ENCODE measurements around the gene RERE.

RERE gene

DNA sequence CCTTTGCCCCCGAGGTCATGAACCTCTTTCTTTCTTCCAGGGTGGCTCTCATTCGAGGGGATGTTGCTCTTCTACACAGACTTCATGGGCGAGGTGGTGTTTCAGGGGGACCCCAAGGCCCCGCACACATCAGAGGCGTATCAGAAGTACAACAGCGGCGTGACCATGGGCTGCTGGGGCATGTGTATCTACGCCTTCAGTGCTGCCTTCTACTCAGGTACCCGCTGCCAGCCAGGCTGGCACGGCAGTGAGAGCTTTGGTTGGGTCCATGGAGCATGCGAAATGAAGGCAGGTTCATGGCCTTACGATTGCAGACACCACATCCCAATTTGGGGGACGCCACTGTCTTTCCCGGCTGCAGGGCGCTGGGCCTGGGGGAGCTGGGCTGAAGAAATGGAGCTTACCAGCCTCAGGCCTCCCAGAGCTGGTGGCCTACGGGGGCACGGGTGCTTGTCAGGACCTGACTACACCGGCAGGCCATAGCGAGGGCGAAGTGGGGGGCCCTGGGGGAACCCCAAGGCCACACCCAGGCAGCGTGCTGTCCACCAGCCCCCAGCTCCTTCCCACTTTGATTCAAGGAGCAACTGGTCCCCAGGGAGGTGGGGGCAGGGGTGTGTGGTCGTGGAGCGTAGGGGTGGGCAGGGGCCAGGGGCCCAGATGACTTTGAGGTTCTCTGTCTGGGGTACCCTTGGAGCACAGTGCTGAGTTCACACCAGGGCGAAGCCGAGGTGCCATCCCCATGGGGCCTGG is 479.5 kb downstream of the RERE start:
- DNase-seq, result no peak

DNA sequence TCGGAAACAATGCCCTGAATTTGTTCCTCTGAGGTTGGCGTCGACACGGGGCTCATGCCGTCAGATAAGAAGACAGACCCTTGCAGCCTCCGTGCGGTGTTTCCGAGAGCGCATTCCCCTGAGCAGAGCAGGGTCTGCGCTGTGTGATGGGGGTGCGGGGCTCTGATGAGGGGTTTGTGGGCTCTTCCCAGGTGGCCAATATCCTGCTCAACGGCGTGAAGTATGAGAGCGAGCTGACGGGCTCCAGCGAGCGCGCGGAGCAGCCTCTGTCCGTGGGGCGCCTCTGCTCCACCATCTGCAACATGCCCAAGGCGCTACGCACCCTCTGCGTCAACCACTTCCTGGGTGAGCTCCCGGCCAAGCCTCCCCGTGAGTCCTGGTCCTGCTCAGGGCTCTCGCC is 482.2 kb downstream of the RERE start:
- DNase-seq, result no peak

DNA sequence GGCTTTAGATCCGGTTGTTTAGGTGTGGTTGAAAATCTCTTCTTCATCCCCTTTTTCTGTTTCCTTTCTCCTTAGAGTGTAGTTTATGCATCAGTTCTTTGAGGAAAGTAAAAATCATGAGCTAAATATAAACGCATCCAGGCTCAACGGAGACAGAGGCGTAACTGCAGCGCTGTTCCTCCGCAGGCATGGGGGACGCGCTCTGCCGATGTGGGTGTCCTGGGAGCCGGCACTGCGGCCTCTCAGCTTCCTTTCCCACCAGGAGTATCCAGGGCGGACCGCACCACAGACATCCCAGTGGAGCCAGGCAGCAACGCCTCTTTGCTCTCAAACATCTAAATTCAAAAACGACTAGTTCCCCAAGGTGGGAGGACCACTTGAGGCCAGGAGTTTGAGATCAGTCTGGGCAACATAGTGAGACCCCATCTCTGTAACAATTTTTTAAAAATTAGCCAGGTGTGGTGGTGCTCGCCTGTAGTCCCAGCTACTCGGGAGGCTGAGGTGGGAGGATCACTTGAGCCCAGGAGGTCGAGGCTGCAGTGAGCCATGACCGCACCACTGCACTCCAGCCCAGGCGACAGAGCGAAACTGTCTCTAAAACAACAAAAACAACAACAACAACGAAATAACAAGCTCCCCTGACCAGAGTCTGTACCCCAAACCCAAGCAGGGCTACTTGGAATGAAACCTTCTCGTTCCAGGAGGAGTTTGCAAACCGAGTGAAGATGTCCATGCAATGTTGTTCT is 483.2 kb downstream of the RERE start:
- no peak for DNase-seq

DNA sequence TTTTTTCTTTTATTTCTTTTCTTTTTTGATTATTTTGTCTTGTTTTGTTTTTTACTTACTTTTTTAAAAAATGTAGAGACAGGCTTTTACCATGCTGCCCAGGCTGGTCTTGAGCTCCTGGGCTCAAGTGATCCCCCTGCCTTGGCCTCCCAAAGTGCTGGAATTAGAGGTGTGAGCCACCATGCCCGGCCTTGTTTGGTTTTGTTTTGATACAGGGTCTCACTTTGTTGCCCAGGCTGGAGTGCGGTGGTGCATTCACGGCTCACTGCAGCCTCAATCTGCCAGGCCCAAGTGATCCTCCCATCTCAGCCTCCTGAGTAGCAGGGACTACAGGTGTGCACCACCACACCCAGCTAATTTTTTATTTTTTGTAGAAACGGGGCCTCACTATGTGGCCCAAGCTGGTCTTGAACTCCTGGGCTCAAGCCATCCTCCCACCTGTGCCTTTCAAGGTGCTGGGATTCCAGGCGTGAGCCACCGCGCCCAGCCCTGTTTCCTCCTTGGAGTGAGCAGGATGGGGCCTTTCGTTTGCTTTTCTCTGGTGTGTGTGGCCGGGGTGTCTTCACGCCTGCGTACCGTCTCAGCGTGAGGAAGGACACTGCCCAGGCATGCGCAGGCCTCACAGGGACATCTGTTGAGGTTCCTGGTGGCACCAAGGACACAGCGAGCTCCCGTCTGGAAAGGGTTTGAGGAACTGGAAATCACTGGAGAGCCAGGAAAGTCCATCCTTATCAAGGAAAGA is 484.0 kb downstream of the RERE start:
- DNase-seq, result no peak

DNA sequence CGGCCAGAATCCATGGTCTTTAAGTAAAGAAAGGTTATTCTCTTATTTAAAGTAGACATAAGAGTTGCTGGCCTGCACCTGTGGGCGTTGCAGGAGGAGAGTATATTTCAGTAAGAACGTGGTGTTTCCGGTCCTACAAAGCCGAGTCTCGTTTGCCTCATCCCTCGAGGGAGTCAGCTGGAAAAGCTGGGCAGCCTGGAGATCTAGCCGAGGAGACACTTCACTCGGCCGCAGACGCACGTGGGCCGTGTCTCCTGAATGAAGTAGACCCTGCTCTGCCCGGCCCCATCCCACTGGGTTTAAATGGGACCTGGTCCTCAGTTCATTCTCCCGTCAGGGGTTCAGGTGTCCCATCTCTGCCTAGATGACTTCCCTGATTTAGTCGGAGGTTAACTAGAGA is 484.6 kb downstream of the RERE start:
- no peak for DNase-seq

DNA sequence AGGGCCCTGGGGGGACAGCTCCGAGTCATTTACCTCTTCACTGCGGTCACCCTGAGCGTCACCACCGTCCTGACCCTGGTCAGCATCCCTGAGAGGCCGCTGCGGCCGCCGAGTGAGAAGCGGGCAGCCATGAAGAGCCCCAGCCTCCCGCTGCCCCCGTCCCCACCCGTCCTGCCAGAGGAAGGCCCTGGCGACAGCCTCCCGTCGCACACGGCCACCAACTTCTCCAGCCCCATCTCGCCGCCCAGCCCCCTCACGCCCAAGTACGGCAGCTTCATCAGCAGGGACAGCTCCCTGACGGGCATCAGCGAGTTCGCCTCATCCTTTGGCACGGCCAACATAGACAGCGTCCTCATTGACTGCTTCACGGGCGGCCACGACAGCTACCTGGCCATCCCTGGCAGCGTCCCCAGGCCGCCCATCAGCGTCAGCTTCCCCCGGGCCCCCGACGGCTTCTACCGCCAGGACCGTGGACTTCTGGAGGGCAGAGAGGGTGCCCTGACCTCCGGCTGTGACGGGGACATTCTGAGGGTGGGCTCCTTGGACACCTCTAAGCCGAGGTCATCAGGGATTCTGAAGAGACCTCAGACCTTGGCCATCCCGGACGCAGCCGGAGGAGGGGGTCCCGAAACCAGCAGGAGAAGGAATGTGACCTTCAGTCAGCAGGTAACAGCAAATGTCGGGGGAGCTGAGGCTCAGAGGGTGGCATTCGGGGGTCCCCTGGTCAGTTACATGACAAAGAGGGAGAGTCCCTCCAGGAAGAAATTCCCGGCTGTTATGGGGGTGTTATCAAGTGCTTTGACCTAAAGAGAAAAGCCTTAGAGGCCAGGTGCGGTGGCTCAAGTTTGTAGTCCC is 486.9 kb downstream of the RERE start:
- no peak for DNase-seq

DNA sequence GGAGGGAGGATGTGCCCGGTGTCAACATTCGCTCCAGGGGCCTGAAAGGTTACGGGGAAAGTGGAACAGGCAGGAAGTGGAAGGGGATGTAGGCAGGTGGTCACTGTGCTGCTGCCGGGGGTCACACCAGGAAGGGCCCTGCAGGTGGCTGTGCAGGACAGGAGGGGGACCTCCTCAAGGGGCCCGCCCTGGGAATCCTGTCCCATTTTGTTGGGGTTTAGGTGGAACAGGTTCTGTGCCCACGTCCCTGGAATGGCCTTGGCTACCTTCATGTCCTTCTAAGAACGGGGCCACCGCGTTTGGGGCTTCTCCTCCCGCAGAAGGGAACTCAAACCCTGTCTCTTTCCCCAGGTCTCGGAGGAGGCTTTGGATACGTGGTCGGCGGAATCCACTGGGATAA is 487.6 kb downstream of the RERE start:
- DNase-seq, result no peak

DNA sequence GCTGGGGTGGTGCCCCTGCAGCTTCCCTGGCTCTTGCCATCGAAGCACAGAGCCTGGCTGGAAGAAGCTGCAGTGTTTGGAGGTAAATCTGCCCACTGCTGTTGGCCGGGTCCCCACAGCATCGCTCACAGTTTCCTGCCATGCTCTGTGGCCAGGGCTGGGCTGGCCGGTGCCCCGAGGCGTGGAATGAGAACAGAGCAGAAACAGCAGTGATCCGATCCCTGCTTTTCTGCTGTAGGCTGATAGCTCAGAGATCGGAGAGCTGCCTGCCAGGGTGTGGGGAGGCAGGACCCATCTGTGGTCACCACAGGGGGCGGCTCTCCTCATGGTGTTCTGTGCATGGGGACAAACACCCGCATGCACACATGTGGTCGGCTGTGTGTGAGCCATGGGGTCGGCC is 488.0 kb downstream of the RERE start:
- no peak for DNase-seq

DNA sequence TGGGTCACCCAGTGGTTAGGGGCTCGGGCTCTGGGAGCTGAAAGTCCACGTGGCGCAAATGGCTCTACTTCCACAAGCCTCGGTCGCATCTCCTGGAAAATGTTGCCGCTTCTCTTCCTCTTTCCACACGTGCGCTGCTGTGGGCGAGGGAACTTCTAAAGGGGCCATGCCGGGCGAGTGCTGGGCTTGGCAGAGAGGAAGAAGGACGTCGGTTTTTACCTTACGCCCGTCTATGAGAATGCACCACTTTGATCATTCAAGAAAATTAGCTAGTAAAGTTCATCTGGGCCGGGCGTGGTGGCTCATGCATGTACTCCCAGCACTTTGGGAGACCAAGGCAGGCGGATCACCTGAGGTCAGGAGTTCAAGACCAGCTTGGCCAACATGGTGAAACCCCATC is 489.2 kb downstream of the RERE start:
- DNase-seq, result no peak

DNA sequence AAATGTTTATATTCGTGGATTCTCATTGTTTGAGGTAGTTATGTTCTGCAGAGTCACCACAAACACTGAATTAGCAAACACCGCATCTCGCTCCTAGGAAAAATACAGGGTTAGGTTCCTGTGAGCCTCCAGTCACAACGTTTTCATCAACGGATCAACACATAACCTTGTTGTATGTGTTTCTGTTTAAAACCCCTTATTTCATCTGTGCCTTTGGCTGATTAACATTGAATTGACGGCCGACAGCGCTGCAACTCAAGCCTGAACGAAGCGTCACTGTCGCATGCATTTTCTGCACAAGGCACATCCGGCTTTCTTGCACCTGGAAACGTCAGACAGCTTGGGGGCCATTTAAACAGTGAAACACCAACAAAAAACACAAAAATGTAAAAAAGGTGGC is 491.2 kb downstream of the RERE start:
- DNase-seq, result no peak

DNA sequence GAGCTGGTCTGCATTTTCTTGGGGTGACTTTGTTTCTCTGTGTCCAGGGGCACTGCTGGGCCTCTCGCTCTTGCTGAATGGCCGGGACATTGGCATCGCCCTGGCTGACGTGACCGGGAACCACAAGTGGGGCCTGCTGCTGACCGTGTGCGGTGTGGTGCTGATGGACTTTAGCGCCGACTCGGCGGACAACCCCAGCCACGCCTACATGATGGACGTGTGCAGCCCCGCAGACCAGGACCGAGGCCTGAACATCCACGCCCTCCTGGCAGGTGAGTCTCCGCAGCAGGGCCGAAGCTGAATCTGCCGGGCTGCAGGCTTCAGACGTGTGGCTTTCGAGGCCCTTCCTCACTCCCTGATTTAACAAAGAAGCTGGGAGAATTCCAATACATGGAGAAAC is 491.7 kb downstream of the RERE start:
- DNase-seq, result no peak

DNA sequence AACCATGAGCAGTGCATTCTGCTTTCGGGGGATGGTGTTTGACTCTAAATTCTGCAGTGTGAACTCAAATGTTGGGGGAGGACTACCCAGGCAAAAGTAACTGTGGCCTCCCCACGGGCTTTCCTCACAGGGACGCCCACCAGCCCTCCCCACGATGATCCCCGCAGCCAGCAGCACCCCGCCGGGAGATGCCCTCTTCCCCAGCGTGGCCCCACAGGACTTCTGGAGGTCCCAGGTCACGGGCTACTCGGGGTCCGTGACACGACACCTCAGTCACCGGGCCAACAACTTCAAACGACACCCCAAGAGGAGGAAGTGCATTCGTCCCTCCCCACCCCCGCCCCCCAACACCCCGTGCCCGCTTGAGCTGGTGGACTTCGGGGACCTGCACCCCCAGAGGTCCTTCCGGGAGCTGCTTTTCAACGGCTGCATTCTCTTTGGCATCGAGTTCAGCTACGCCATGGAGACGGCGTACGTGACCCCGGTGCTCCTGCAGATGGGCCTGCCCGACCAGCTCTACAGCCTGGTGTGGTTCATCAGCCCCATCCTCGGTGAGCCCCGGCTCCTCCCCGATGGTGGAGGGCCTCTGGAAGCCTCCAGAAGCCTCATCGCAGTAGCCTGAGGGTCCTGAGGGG is 493.1 kb downstream of the RERE start:
- DNase-seq, result no peak

DNA sequence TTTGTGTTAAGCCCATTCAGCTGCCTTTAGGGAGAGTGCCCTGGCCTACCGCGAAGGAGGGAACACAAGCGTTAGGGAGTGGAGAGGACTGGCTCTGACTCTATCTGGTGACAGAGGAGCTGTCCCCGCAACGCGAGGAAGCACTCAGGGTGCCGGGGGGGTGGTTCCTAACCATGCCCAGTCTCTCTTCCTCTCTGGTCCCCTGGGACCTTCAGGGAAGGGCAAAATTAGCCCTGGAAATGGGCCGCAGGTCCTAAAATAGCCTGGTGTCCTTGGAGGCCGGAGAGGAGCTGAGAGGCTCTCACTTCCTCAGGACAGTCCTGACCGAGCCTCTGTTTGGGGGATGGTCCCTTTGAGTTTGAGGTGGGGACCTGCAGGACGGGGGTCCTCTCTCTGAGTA is 493.7 kb downstream of the RERE start:
- no peak for DNase-seq

DNA sequence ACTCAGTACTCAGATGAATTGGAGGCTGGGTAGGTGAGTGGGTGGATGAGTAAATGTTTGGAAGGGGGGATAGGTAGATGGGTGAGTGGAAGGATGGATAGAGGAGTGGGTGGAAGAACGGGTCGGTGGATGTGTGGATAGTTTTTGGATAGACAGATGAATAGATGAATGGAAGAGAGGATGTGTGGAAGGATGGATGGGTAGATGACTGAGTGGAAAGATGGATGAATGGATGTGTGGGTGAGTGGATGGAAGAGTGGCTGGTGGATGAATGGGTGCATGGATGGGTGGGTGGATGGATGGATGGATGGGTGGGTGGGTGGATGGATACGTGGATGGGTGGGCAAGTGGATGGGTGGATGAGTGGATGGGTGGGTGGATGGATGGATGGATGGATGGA is 495.8 kb downstream of the RERE start:
- DNase-seq, result no peak

DNA sequence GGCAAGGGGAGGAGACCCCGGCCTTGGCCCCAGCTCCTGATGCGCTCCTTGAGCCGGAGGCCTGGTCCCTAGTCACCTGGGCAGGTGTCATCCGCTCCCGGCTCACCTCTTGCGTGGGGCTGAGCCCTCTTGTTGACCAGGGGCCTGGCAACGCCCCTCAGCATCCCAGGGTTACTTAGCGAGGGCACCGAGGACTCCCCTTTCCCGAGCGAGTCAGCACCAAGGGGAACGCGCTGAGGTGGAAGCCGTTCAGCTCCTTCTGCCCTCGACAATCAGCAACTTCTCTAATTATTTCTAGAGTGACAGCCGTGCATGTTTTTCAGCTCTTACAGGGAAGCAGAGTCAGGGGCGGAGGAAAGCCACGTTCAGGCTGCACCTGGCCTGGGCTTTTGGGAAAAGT is 499.0 kb downstream of the RERE start:
- no peak for DNase-seq

DNA sequence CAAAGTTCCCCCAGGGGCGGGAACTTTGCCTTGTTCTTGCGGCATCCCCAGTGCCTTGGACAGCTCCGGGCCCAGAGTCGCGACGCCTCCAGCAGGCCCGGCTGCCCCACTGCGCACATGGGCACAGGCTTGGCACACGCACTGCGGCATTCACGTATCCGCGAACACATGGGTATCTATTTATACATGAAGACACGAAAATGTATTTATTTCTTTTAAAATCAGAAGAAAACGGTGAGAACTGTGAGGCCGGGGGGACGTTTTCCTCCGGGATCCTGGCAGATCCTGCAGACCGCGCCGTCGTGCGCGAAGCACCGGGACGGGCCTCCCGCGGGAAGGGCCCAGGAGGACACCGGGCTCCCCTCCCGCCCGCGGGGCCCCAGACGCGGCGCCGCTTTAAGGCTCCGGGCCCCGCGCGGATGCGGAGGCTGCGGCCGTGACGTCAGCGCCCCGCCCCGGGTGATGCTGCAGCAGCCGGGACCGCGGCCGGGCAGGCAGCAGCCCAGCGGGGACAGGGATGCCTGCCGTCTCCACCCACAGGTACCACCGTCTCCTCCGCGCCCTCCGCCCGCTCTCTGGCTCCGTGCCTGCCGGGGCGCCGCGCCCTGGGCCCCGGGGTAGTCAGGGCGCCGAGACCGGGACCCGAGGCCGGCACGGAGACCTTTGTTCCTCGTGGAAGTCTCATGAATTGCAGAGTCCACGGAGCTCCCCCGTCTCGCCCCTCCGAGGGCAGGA is 499.6 kb downstream of the RERE start, which contains the start of gene SLC45A1:
Gene SLC45A1, plus strand, starts transcription at position 468 of the 735 bp plus-strand sequence. CDS start 6,216 bp downstream, outside the sequence.
- peak; percentile 75 for DNase-seq

DNA sequence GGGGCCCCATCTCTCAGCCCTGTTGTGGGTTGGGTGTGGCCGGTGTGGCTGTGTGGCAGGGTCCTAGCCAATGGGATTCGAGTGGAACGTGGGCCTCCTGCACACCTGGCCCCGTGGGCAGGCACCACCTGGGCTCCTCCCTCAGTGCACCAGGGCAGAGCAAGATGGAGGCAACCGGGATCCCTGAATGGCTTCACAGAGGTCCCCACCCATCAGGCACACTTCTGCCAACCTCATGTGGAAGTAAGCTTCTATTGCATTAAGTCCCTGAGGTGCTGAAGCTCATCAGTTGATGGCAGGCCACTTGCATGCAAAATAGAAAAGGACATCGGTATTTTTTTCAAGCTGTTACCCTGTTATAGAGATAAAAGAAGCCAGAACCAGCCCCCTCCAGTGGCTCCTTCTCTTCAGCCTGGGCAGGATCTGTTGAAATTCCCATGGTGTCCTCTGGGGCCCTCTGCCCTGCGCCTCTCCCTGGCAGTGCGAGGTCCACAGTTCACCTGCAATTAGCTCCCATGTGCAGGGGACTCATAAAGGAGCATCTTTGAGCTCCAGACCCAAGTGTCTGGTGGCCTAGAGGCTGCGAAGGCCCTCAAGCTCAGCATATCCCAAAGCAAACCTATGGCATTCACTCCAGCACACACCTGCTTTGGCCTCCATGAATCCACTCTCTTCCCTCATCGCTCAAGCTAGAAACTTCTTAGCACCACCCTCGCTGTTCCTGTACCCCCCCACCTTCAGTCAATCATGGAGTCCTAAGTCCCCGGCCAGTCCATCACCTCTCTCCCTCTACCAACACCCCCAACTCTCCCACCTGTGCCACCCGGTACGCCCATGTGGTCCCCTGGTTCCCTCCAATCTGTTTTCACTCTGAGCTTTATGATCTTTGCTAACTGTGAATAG is 501.6 kb downstream of the RERE start:
- no peak for DNase-seq

DNA sequence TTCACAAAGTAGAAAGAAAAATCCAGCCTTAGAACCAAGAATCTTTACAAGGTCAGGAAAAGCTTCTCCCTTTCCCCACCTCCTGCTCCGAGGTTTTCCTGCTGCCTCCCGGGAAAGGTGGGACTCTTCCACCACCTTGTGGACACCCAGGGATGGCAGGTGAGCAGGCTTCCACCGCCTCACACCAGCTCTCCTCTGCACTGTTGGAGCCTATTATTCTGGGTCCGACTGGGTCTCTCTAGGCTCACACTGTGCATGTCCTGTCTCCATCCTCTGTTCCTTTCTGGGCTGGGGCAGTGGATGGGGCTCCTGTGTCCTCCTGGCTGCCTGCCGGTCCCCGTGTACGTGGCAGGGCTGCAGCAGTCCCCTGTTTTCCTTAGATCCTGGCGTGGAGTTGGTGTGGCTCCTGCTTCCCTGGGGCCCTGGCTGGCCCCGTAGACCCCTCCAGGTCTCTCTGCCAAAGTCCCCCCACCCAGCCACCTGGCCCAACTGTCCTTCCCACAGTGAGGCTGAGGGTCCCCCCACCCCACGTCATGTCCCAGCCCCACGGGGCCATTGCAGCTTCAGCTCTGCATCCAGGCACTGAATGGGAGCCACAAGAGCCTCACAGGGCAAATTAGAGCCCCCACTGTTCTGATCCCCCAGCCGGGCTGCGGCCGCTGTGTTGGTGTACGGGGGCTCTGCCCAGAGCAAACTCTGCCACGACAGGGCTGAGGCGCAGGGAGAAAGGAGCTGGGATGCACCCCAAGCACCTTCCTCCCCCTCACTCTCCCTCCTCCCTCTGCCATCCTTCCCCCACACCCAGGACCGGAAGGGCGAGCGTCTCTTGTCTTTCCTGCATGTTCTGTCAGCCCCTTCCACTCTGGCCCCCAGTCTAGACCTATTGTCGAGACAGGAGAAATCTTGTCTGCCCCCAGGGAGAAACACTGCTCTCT is 502.8 kb downstream of the RERE start:
- peak; percentile 46 for DNase-seq

DNA sequence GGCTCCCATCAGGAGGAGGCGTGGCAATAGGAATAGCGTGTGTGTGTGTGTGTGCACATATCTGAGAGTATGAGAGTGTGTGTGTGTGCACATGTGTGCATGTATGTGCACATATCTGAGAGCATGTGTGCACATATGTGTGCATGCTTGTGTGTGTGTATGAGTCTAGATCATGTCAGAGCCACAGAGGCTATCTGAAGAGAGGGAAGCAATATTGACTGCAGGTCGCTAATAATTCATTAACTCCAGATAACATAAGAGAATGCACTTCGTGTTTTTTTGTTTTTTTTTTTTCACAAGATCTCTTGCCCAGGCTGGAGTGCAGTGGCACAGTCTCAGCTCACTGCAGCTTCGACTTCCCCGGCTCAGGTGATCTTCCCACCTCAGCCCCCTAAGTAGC is 504.2 kb downstream of the RERE start:
- no peak for DNase-seq

Measured in stimulated activated CD4-positive, alpha-beta T cell treated with anti-CD3 and anti-CD28 coated beads, Interleukin-1b, Interleukin-23, amount 100 ng/mL, for 48 hours (primary cell).